Stimulated activated CD4-positive, alpha-beta T cell treated with anti-CD3 and anti-CD28 coated beads, Interleukin-4, amount 100 ng/mL, for 1 hour (primary cell): ENCODE measurements around the gene LTF.
"Not testable (repeated sequence)": the region's sequence is repeated elsewhere in the genome, so short reads cannot be mapped to it uniquely, and the experiment has no call there.

ENCODE experiments used
- DNase-seq: peaks from one replicate; pipeline ENCODE4 v3.0.0-alpha.2; 2020

The LTF gene

DNA sequence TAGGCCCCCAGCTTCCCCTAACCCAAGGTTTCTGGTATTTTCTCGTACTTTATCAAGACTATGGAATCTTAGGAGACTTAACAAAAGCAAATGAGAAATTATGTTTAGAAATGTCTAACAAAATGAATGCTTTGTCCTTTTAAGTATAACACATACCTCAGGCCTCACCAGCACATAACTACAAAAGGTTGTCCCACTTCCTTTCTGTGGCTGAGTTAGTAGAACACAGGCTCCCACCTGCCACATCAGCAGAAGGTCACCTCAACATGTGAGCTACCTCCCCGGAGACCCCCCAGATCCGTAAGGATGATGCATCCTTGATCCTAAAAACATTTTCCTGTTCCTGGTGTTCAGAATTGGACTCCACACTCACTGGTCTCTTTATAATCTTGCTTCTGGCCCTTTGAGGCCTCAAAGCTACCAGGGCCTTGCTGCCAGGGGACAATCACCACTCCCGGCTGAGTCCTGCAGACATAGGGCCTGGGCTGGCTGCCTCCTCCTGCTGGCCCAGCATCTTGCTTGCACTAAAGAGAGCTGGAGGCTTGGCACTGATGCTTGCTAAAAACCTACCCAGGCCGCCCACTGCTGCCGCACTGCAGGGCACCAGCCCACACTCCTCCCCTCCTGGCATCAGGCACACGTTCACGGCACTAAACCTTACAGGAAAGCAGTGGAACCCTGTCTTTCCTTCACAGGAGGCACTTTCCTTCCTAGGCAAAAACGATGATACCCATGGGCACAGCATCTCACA lies 54.8 kb downstream of the LTF start:
- DNase-seq = no peak

DNA sequence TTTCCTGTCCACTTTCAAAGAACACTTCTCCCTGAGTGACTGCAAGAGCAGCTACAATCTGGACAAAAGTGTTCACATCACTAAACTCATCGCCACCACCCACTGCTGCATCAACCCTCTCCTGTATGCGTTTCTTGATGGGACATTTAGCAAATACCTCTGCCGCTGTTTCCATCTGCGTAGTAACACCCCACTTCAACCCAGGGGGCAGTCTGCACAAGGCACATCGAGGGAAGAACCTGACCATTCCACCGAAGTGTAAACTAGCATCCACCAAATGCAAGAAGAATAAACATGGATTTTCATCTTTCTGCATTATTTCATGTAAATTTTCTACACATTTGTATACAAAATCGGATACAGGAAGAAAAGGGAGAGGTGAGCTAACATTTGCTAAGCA lies 55.9 kb downstream of the LTF start:
- no peak for DNase-seq

DNA sequence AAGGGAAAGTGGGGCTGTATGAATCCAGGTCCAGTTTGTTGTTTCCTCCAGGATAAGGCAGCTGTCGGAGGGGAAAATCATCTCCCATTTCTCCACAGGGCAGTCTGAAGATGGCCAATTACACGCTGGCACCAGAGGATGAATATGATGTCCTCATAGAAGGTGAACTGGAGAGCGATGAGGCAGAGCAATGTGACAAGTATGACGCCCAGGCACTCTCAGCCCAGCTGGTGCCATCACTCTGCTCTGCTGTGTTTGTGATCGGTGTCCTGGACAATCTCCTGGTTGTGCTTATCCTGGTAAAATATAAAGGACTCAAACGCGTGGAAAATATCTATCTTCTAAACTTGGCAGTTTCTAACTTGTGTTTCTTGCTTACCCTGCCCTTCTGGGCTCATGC lies 56.7 kb downstream of the LTF start:
- DNase-seq = no peak

DNA sequence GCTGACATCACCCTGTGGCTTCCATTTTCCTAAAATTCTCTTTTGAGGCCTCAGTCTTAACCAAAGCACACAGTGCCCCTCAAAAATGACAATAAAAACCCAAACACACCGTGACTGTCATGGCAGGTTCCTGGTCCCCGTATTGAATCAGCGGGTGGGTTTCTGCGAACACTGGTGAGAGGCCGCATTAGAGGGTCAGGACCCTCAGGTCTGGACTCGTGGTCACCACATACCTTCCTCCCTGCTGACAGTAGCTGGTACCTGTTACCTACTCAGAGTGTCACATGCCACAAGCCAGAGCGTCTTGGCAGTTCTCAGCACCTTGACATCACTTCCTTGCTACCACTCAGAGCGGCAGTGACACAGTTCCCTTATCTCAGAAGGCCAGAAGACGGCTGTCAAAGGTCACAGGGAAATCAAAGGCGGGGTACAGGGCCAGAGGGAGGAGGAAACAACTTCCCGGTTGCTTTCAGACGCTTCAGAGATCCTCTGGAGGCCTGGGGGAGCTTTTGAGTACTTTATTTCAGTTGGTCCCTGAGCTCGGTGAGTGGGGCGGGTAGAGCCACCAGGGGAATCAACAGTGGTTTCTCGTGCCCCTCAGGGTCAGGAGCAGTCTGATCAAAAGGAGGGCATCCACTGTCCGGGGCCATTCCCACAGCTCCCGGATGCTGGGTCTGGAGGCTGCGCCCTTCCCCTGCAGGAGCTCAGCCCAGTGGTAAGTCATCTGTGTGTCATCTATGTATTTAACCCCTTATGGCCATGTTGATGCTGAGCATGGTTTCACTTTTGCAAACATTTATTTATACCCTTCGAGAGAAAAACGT lies 57.7 kb downstream of the LTF start, which contains the start of the genes CCR5AS and CCRL2:
Gene CCR5AS, minus strand, starts transcription at position 279 of the 824 bp plus-strand sequence.
Gene CCRL2, plus strand, starts transcription at position 472 of the 824 bp plus-strand sequence. CDS start 821 bp downstream, outside the sequence.
- peak; percentile 23 for DNase-seq

DNA sequence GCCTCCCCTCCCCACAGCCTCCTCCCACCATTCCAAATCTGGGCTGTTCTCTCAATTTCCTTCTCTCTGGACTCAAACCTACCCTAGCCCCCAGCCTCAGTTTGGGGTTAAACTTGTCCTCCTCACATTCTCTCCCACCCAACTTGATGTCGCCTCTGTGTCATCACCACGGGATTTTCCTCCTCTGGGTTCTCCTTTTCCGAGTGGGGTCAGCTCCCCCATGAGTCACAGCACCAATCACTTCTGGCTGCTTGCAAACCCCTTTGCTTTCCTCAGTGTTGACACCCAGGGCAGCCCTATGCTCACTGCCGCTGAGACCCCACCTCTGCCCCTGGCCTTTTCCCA lies 58.3 kb downstream of the LTF start:
- no peak for DNase-seq

DNA sequence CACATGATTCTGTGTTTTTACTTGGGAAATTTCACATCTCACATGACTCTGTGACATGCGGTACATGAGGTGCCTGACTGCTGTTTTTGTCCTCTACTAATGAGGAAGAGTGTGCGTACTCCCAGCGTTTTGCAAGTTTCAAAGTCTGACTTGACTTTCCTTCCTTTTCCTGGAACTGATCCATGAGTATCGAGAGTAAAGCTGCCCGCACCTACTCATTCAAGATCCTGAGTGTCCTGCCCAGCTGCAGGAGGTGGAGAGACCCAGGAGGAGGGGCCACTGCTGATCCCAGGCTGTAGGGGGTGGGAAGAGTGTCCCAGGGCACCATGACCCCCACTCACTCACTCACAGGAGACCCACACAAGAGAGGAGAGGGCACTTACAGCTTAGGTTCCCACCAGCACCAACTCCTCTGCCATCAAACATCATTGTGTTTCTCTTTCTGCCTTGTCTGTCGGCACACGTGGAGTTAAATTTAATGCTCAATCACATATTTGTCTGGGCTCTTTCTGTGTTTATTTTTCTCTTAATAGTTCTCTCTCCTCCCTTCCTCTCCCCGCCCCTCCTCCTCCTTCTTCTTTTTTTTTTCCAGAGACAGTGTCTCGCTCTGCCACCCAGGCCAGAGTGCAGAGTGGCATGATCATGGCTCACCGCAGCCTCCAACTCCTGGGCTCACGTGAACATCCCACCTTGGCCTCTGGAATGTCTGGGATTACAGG lies 59.2 kb downstream of the LTF start:
- DNase-seq = no peak

DNA sequence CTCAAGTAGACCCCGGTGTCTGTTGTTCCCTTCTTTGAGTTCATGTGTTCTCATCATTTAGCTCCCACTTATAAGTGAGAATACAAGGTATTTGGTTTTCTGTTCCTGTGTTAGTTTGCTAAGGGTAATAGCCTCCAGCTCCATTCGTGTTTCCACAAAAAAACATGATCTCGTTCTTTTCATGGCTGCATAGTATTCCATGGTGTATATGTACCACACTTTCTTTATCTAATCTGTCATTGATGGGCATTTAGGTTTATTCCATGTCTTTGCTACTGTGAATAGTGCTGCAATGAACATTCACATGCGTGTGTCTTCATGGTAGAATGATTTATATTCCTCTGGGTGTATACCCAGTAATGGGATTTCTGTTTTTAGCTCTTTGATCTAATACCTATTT lies 61.8 kb downstream of the LTF start:
- DNase-seq = not testable (repeated sequence)

DNA sequence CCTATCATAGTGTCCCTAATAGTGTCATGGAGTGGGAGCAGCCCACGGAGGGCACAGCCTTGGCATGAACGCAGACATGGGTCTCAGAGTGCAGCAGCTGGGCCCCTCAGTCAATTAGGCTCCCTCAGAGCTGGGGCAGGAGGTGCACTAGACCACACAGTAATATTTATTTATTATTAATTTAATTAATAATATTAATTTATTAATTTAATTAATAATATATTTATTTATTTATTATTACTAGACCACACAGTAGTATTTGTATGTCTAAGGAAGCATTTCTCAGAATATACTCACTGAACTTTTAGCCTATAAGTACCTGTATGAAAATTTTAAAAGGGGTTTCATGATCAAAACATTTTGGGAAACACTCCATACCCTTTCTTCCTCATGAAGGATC lies 63.1 kb downstream of the LTF start:
- DNase-seq = no peak

DNA sequence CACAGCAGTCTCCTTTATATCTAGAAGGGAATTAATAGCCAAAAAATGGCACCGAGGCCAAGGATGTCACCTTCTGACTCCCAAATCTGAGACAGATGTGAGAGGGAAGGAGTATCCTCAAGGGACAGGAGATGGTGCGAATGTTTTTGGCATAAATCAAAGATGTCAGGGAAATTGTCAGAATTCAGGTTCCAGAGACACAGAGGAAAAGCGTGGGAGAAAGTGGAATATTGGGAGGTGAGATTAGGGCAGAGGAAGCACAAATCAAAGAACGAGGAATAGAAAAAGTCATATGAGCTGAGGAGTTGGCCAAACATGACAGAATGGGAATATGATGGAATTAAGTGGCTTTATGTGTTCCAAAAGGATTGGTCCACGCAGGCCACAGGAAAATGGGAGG lies 63.9 kb downstream of the LTF start:
- no peak for DNase-seq

DNA sequence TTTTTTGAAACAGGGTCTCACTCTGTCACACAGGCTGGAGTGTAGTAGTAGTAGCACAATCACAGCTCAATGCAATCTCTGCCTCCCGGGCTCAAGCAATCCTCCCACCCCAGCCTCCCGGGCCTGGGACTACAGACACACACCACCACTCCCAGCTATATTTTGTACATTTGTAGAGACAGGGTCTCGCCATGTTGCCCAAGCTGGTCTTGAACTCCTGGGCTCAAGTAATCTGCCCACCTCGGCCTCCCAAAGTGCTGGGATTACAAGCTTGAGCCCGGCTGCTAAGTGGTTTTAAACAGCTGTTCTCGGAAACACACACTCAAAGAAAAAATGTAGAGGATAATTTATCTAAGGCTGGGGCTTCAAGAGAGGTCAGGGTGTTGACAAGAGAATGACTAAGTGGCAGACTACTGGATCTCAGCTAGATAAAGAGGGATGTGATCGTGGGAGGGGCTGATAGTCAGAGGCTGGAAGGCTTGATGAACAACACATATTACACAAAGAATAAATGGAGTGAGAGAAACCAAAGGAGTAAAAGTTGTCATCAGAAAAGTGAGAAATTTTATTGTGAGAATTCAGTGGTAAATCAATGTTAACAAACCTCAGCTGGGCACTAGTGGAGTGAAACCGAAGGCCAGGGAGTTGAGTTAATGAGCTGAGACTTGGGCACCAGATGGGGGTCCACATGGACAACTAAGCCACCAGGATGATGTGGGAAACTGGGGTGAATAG lies 64.5 kb downstream of the LTF start:
- no peak for DNase-seq

DNA sequence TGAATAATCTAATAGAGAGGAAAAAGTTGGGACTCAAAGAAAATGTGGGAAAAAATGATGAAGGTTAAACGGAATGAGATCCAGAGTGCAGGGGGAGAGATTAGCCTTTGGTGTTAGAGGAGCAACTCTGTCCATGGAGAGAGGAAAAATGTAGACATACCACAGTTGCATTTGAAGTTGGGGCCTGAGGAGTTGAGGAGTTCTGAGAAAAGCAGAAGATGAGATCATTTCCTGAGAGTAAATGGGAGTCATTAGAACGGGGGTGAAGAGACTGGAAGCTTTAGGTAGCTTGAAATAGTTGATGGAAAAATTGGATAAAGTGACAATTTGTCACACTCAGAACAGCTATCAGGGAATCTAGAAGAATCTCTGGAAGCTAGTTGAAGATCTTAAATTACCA lies 65.1 kb downstream of the LTF start:
- no peak for DNase-seq

DNA sequence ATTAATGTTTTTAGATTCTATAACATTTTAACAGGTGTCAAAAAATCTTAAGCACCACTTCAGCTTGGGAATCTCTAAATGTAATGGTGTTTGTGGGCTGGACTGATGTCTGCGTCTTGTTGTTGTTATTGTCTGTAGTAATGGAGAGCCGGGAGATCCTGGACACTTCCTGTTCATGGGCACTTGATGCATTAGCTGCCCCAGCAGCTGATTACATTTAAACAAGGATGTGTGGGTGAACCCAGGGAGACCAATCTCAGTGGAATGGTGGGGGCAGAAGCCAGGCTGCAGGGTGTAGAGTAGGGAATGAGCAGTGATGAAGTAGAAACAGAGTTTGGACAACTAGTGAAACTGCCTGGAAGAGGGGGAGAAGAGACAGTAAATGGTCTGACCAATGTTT lies 65.6 kb downstream of the LTF start:
- no peak for DNase-seq

DNA sequence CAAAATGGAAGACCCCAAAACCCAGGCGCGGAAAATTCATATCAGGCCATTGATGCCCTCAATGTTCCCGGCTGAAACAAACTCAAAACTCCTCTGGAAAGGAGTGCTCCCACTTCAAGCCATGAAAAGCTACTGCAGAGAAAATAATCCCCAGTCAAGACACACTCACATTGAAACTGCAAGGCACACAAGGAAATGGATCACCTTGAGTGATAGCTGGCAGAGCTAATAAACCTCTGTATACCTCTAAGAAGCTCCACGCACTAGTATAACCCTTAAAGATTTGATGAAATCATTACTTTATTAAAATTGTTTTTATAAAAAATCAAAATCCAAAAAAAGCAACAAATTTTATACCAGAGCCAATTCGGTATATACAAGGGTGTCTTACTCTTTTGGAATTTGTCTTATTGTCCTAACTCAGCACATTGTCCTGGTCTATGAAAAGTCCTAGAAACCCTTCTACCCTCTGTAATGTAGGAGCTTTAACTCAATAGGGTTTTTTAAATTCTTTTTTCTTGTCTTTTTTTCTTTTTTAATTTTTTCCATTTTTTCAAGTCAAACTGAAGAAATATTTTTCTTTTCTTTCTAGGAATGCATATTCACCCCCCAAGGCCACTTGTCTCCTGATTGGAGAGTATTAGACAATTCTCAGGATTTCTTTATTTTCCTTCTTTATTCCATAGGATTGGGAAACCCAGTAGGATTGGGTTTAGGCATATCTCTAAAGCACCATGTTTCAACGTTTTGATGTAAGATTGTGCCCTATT lies 66.3 kb downstream of the LTF start:
- DNase-seq = no peak

DNA sequence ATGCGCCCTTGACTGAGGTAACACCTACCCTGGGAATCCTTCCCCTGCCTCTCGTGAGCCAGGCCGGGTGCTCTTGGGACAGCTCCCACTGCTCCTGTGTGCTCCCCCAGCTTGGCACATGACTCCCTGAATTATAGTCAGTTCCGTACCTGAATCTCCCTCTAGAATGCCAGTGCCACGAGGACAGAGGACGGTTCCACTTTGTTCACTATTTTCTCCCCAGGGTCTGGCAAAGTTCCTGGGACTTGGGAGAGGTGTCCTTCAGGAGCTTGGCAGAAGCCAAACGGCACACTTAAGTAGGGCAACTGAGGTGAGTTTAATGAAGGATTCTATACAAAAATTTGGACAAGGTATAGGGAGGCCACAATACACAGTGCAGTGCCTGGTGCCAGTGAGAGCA lies 67.6 kb downstream of the LTF start:
- DNase-seq = no peak

DNA sequence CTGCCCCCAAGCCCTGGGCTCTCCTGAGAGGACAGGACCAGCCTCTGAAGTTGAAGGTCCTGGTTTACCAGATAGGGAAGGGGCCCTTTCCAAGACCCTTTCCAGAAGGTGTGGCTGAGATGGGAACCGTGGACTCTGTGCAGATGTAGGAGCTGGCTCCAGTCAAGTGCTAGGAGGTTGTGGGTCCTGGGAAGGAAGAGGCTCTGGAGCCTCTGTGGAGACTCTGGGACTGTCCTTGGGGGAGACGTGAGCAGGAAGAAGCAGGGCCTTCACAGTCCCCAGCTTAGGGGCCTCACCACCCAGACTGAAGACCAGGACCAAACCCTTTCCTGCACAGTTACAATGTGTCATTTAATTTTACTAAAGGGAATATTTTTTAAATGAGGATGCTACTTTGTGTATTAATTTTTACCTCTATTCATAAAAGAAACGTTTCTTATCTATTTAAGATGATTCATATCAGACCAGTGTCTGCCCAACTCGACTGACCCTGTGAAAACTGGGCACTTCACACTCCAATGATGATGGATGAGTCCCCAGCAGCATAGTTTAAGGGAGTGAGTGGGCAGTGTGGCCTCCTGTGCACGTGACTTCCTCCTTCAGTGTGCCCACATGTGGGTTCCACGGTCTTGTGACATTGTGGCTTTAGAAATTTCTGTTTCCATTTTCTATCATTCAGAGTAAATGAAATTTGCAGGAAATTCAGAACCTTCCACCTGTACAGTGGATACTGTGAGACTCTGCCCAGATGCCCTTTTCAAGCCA lies 68.8 kb downstream of the LTF start:
- DNase-seq = no peak

DNA sequence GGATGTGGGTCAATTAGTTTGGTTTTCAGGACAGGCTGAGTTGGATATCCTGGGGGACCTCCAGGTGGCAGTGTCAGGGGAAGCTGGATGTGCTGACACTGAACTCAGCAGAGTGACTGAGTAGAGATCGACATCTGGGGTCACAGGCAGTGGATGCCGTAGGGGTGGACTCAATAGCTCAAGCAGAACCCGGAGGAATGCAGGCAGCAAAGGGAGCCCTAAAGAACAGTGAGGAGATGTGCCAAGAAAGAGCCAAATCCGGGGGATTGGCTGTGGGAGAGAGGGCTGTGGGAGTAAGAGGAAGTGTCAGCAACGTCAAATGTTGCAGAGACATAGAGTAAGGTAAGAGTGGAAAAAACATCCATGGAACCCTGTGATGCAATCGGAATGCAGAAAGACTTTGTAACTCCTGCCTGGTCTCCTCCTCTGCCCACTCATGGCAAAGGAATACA lies 69.5 kb downstream of the LTF start:
- no peak for DNase-seq

DNA sequence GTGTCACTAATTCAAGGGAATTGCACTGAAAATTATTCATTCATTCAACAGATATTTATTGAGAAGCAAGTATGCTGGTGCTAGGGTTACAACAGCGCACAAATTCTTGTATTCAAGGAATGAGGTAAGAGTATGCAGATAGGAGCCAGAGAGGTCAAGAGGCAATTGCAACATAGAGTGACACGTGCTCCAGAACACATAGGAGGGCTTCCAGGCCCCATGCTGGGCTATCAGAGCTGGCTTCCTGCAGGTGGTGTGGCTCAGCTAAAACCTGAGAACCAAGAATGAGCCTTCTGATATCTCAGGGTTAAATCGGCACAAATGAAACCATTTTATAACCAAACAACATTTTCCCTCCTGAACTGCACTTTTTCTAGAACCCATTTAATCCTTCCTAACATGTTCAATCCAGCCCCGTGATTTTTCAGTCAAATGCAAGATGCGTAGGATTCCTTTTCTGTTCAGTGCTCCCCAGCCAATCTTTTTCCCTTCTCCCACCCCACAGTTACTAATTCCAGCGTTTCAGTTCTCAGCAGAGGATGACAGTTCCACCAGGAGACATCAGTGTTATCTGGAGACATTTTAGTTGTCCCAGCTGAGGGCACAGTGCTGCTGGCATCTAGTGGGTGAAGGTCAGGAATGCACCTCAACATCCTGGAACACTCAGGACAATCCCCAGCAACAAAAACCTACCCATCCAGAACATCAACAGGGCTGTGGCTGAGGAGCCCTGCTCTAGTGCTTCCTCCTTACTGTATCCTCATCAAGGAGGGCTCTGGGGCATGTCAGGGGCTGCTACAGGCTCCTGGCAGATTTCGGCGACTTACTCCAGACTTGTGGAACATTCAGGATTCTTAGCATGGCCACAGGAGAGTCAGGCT lies 70.9 kb downstream of the LTF start:
- DNase-seq = no peak

DNA sequence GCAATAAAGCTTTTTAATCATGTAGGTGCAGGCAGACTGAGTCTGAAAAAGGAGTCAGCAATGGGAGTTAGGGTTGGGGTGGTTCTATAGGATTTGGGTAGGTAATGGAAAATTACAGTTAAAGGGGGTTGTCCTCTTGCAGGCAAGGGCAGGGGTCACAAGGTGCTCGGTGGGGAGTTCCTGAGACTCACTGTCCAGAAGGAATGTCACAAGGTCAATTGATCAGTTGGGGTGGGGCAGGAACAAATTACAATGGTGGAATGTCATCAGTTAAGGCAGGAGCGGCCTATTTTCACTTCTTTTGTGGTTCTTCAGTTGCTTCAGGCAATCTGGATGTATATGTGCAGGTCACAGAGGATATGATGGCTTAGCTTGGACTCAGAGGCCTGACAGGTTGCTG lies 71.7 kb downstream of the LTF start:
- no peak for DNase-seq

DNA sequence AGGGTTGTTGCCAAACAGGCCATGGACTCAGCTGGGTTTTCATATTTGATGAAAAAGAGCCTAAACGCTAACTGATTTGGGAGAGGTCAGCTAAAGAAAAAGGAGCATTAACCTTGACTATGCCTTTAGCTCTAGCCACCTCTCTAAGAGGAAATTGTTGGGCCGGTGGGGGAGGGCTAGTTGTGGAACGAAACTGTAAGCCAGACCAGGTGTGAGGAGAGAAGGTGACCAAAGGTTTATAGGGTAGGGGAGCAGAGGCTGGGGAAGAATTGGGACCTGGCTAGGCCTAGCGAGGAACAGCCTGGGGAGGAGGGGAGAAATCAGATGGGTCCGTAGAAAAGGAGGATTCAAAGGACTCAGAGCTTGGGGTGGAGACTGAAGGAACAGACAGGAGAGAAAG lies 73.2 kb downstream of the LTF start:
- not testable (repeated sequence) for DNase-seq

DNA sequence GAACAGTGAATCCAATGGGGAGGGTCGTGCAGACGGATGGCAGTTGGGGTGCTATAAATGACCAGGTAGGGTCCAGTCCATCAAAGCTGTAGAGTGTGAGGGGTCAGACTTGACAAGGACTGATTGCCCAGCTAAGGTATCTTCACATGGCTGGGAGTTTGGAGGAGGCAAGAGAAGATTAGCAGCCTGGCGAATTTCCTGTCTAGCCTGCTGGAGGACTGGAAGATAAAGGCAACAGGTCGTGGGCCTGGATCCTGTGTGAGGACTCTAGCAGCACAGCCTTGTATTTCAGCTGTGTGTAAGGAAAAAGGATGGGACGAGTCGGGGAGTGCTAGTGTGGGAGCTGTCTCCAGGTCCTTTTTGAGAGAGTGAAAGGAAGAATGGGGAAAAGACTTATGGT lies 75.4 kb downstream of the LTF start:
- no peak for DNase-seq
